Measurements from ENCODE around the gene BICDL2. TPM values are rescaled to one million over a fixed set of nuclear protein-coding genes. Genes with fewer than 3 reads are reported as not detected.

Gene BICDL2
- total and polyA plus RNA-seq, 9 of the 15 experiments (the other 6 are each of a cell fraction or from before 2014, with no cell fraction given): 0.09 to 0.28 (median 0.09) TPM; not detected in 6

GRCh38 chr16:3003582-3004270 lies 33.0 kb downstream of the BICDL2 start (continued):
- no peak for TF ChIP-seq CHD7 (IDR thresholded peaks at IDR 0.05; ENCODE audit: low read depth, low read length)
- no peak for TF ChIP-seq POLR2AphosphoS2 (IDR thresholded peaks at IDR 0.05; ENCODE audit: low read length)
- TF ChIP-seq CREB3L1 (IDR thresholded peaks at IDR 0.05; ENCODE audit: borderline replicate concordance, low read depth): no peak
- no peak for TF ChIP-seq LEF1 (IDR thresholded peaks at IDR 0.05)
- TF ChIP-seq ETS2 (tag; IDR thresholded peaks at IDR 0.05; ENCODE audit: borderline replicate concordance, poor library complexity, severe bottlenecking): no peak
- peak; percentile 50 for TF ChIP-seq HCFC1 (IDR thresholded peaks at IDR 0.05; ENCODE audit: low read depth, low read length)
- TF ChIP-seq TAF7 (tag; IDR thresholded peaks at IDR 0.05): no peak
- TF ChIP-seq MAFK (IDR thresholded peaks at IDR 0.05; ENCODE audit: low read length): no peak
- TF ChIP-seq ZHX1 (conservative IDR thresholded peaks at IDR 0.05; ENCODE audit: low read length): 0 out of 2 replicates have a peak, but pooled peaks have one; percentile 42
- TF ChIP-seq GTF2A2 (tag; IDR thresholded peaks at IDR 0.05): no peak
- no peak for TF ChIP-seq ZNF174 (CRISPR knock-in tag; IDR thresholded peaks at IDR 0.05)
- no peak for TF ChIP-seq KDM2B (CRISPR knock-in tag; IDR thresholded peaks at IDR 0.05)
- no peak for TF ChIP-seq ZNF217 (CRISPR knock-in tag; IDR thresholded peaks at IDR 0.05)

Measured in K562 (cell line).